HG03469 (cell line): Measurements from ENCODE around the gene GALNT14.

Experiments
- ATAC-seq: cut with Tn5 transposase; IDR thresholded peaks from one replicate; pipeline ENCODE4 v1.9.1; 2021; ENCODE audit warnings: mild to moderate bottlenecking, moderate library complexity, moderate number of reproducible peaks; ENCODE audit not compliant: unreplicated experiment

GALNT14 gene

GRCh38 chr2:31136000-31136399 lies 2.2 kb downstream of the GALNT14 start:
- no peak for ATAC-seq

- no peak for ATAC-seq
Measured at GRCh38 chr2:31134480-31134879, 3.8 kb downstream of the GALNT14 start.

GRCh38 chr2:31132786-31133185 lies 5.5 kb downstream of the GALNT14 start:
- ATAC-seq = no peak

GRCh38 chr2:31131871-31132270 lies 6.4 kb downstream of the GALNT14 start:
- ATAC-seq = no peak

- no peak for ATAC-seq
Measured at GRCh38 chr2:31129375-31130171, 8.7 kb downstream of the GALNT14 start.

- no peak for ATAC-seq
Measured at GRCh38 chr2:31127931-31128330, 10.3 kb downstream of the GALNT14 start.

- ATAC-seq = no peak
Measured at GRCh38 chr2:31125918-31126695, 12.1 kb downstream of the GALNT14 start.

GRCh38 chr2:31124904-31125303 lies 13.3 kb downstream of the GALNT14 start:
- no peak for ATAC-seq

- no peak for ATAC-seq
Measured at GRCh38 chr2:31122133-31122532, 16.1 kb downstream of the GALNT14 start.

- ATAC-seq = no peak
Measured at GRCh38 chr2:31113765-31114164, 24.5 kb downstream of the GALNT14 start.

- ATAC-seq = no peak
Measured at GRCh38 chr2:31112544-31112943, 25.7 kb downstream of the GALNT14 start.

GRCh38 chr2:31110998-31111397 lies 27.2 kb downstream of the GALNT14 start:
- ATAC-seq = no peak

GRCh38 chr2:31110431-31110830 lies 27.8 kb downstream of the GALNT14 start:
- ATAC-seq = no peak

GRCh38 chr2:31109633-31110192 lies 28.5 kb downstream of the GALNT14 start:
- ATAC-seq = no peak

- ATAC-seq = no peak
Measured at GRCh38 chr2:31108561-31109286, 29.5 kb downstream of the GALNT14 start.

GRCh38 chr2:31107591-31108300 lies 30.5 kb downstream of the GALNT14 start:
- no peak for ATAC-seq

- no peak for ATAC-seq
Measured at GRCh38 chr2:31101701-31102100, 36.5 kb downstream of the GALNT14 start.

- no peak for ATAC-seq
Measured at GRCh38 chr2:31097962-31098613, 40.2 kb downstream of the GALNT14 start.

GRCh38 chr2:31090188-31090587 lies 48.1 kb downstream of the GALNT14 start:
- ATAC-seq = no peak

- no peak for ATAC-seq
Measured at GRCh38 chr2:31089645-31090044, 48.6 kb downstream of the GALNT14 start.
